Keratinocyte (primary cell): Measurements from ENCODE around the gene FRYL. TPM values are rescaled to one million over a fixed set of nuclear protein-coding genes. Genes with fewer than 3 reads are reported as not detected.

Experiments used
- DNase-seq: peaks from one replicate; pipeline ENCODE4 v3.0.0-alpha.2; 2011; ENCODE audit warnings: low read depth, missing footprints, low spot score
- FAIRE-seq: peaks from 2 replicates; lab custom pipeline; 2011; peaks lifted over from hg19 to GRCh38; lab: Jason Lieb, UNC
- H2AFZ ChIP-seq: 2 replicates; pipeline ENCODE4 v1.6.0; 2012; ENCODE audit warnings: low read length, control low read depth, inconsistent platforms; ENCODE audit not compliant: control insufficient read depth
- H3K27ac ChIP-seq: 2 replicates; pipeline ENCODE4 v1.5.1; 2011; ENCODE audit warnings: low read length; ENCODE audit not compliant: control insufficient read depth, insufficient read depth
- H3K27me3 ChIP-seq: 3 replicates; pipeline ENCODE4 v1.6.0; 2011; ENCODE audit warnings: low read length; ENCODE audit not compliant: control insufficient read depth, insufficient read depth; ENCODE audit errors: extremely low read depth
- H3K36me3 ChIP-seq, 2 experiments: 2 replicates in 1 of 2; 3 replicates in 1 of 2; pipeline ENCODE4 v1.5.1; 2011; ENCODE audit warnings: low read length in 2 of 2, mild to moderate bottlenecking in 1 of 2; ENCODE audit not compliant: control insufficient read depth in 2 of 2, insufficient read depth in 2 of 2; ENCODE audit errors: extremely low read depth in 1 of 2
- H3K4me1 ChIP-seq: 3 replicates; pipeline ENCODE4 v1.5.1; 2011; ENCODE audit warnings: low read length; ENCODE audit not compliant: control insufficient read depth, insufficient read depth; ENCODE audit errors: extremely low read depth
- H3K4me2 ChIP-seq: 3 replicates; pipeline ENCODE4 v1.6.0; 2011; ENCODE audit warnings: low read depth, low read length; ENCODE audit not compliant: control insufficient read depth, insufficient read depth; ENCODE audit errors: extremely low read depth
- H3K4me3 ChIP-seq, 3 experiments: fragments of 200-600 bp in 1 of 3; sonication (generic) in 1 of 3; 2 replicates in 2 of 3; 3 replicates in 1 of 3; pipeline ENCODE4 v1.5.1; 2011 to 2016; ENCODE audit warnings: low read length in 3 of 3, mild to moderate bottlenecking in 3 of 3, control low read depth in 2 of 3, inconsistent platforms in 1 of 3, low read depth in 1 of 3, mixed read lengths in 1 of 3, mixed run types in 1 of 3, moderate library complexity in 1 of 3; ENCODE audit not compliant: control insufficient read depth in 2 of 3, insufficient read depth in 2 of 3; ENCODE audit errors: extremely low read depth in 1 of 3
- H3K79me2 ChIP-seq: 2 replicates; pipeline ENCODE4 v1.6.0; 2012; ENCODE audit warnings: low read length; ENCODE audit not compliant: control insufficient read depth, insufficient read depth
- H3K9ac ChIP-seq: 3 replicates; pipeline ENCODE4 v1.6.0; 2011; ENCODE audit warnings: low read length; ENCODE audit not compliant: control insufficient read depth, insufficient read depth; ENCODE audit errors: extremely low read depth
- H3K9me1 ChIP-seq: 3 replicates; pipeline ENCODE4 v1.6.0; 2011; ENCODE audit warnings: low read length; ENCODE audit not compliant: control insufficient read depth, insufficient read depth; ENCODE audit errors: extremely low read depth
- H3K9me3 ChIP-seq: 2 replicates; pipeline ENCODE4 v1.5.1; 2012; ENCODE audit warnings: low read depth, low read length; ENCODE audit not compliant: control insufficient read depth
- H4K20me1 ChIP-seq: 3 replicates; pipeline ENCODE4 v1.6.0; 2011; ENCODE audit warnings: low read length; ENCODE audit not compliant: control insufficient read depth, insufficient read depth; ENCODE audit errors: extremely low read depth
- EZH2 ChIP-seq: IDR thresholded peaks from one replicate; pipeline ENCODE4 v1.6.1; 2012; ENCODE audit warnings: inconsistent platforms, mild to moderate bottlenecking, low read length, moderate library complexity
- dilution Hi-C: fragments of 300-500 bp; cut with MboI; formaldehyde crosslinking; loops from one replicate; pipeline ENCODE4 v1.7.0; 2020; ENCODE audit warnings: low sequenced_read_pairs; ENCODE audit not compliant: extremely low pct_ligation_motif_present
- polyA plus RNA-seq, 5 experiments: library from polyadenylated mRNA; depleted of rRNA in 3 of 5; stranded (reverse) in 3 of 5; stranded (forward) in 1 of 5; unstranded in 1 of 5; fragments of >200 nt; gene quantifications; 1 replicate in 1 of 5; 2 replicates in 3 of 5; 3 replicates in 1 of 5; pipeline versions ENCODE4 v1.2.1 to v1.2.3, GENCODE V29; 2011 to 2012; ENCODE audit warnings: missing spikeins in 2 of 5, low read depth in 1 of 5, low replicate concordance in 1 of 5
- TF ChIP-seq, protein P1 (sequence below), 3 experiments: IDR thresholded peaks in 1 of 3; conservative IDR thresholded peaks in 1 of 3; optimal IDR thresholded peaks in 1 of 3; 2 replicates in 2 of 3; 3 replicates in 1 of 3; pipeline versions ENCODE3 to v1.5.1; 2011; ENCODE audit warnings: low read length in 3 of 3, mild to moderate bottlenecking in 3 of 3, moderate library complexity in 2 of 3, control low read depth in 1 of 3, inconsistent platforms in 1 of 3; ENCODE audit not compliant: insufficient read depth in 2 of 3; ENCODE audit errors: extremely low read depth in 1 of 3

The FRYL gene
- polyA plus RNA-seq, 1 donor (not counting 4 experiments of a cell fraction or from before 2014, with no cell fraction given): 40.4 TPM

DNA sequence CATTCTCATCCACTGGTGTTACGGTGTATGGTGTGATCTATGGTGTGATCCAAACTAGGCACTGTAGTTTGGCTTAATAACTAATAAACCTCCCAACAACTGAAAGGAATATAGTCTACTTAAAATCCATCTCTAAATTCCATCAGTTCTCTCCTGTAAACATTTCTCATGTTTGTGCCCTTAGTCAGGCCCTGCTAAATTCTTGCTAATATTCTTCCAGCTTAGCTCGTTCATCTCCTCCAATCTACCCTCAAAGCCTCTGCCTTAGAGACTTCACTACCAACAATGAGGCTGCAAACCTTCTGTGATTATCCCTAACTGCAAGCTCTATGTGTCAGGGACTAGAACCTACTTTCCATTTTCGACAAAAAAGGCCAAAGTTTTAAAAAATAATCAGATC, 261.9 kb downstream of the FRYL start:
- Histone ChIP-seq H3K36me3 (peaks cover 11 to 21% of the 10 kb centered on the region in 2 experiments), H3K27me3 (no peaks in the 10 kb centered on the region)

GRCh38 chr4:48509543-48509942, 270.5 kb downstream of the FRYL start:
- no peak for TF ChIP-seq EZH2
- TF ChIP-seq, protein P1, sequence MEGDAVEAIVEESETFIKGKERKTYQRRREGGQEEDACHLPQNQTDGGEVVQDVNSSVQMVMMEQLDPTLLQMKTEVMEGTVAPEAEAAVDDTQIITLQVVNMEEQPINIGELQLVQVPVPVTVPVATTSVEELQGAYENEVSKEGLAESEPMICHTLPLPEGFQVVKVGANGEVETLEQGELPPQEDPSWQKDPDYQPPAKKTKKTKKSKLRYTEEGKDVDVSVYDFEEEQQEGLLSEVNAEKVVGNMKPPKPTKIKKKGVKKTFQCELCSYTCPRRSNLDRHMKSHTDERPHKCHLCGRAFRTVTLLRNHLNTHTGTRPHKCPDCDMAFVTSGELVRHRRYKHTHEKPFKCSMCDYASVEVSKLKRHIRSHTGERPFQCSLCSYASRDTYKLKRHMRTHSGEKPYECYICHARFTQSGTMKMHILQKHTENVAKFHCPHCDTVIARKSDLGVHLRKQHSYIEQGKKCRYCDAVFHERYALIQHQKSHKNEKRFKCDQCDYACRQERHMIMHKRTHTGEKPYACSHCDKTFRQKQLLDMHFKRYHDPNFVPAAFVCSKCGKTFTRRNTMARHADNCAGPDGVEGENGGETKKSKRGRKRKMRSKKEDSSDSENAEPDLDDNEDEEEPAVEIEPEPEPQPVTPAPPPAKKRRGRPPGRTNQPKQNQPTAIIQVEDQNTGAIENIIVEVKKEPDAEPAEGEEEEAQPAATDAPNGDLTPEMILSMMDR (optimal IDR thresholded peaks at IDR 0.05 in 1 of 3, IDR thresholded peaks at IDR 0.05 in 1 of 3, conservative IDR thresholded peaks at IDR 0.05 in 1 of 3; ENCODE audit: extremely low read depth in 1 of 3, insufficient read depth in 2 of 3, low read length in 3 of 3): no peak
- DNase-seq (no peak), FAIRE-seq (no peak)
- Histone ChIP-seq H3K27ac (no peak overlapping the region), H3K9me1 (no peaks in the 10 kb centered on the region), H3K79me2 (no peaks in the 10 kb centered on the region), H3K4me1 (no peaks in the 10 kb centered on the region), H3K36me3 (peaks cover 12 to 36% of the 10 kb centered on the region in 2 experiments), H3K4me2 (no peak overlapping the region), H3K4me3 (no peak overlapping the region), H4K20me1 (no peaks in the 10 kb centered on the region), H2AFZ (no peak overlapping the region), H3K9ac (no peak overlapping the region), H3K9me3 (no peaks in the 10 kb centered on the region), H3K27me3 (no peaks in the 10 kb centered on the region)
- dilution Hi-C loops: no loop called here

More for the DNA sequence above, 261.9 kb downstream of the FRYL start:
- no peak for FAIRE-seq
- H3K9me1 ChIP-seq: no peaks in the 10 kb centered on the region
- H4K20me1 ChIP-seq: no peaks in the 10 kb centered on the region
- H3K9ac ChIP-seq: no peak overlapping the region
- no peak overlapping the region for H3K27ac ChIP-seq
- H3K4me2 ChIP-seq: no peak overlapping the region
- dilution Hi-C loops: no loop called here
- no peak overlapping the region for H2AFZ ChIP-seq
- no peaks in the 10 kb centered on the region for H3K9me3 ChIP-seq
- no peak for DNase-seq
- no peaks in the 10 kb centered on the region for H3K79me2 ChIP-seq
- no peak overlapping the region for H3K4me3 ChIP-seq
- TF ChIP-seq EZH2: no peak
- TF ChIP-seq, protein P1 (optimal IDR thresholded peaks at IDR 0.05 in 1 of 3, IDR thresholded peaks at IDR 0.05 in 1 of 3, conservative IDR thresholded peaks at IDR 0.05 in 1 of 3; ENCODE audit: extremely low read depth in 1 of 3, insufficient read depth in 2 of 3, low read length in 3 of 3): no peak
- no peaks in the 10 kb centered on the region for H3K4me1 ChIP-seq
